ENCODE data around the gene SKAP1. TPM values are rescaled to one million over a fixed set of nuclear protein-coding genes. Genes with fewer than 3 reads are reported as not detected.
A peak's percentile ranks its signal among the peaks of the same experiment; 100 is the strongest.

SKAP1 gene
- 24.2 TPM for polyA plus RNA-seq (2013)

DNA sequence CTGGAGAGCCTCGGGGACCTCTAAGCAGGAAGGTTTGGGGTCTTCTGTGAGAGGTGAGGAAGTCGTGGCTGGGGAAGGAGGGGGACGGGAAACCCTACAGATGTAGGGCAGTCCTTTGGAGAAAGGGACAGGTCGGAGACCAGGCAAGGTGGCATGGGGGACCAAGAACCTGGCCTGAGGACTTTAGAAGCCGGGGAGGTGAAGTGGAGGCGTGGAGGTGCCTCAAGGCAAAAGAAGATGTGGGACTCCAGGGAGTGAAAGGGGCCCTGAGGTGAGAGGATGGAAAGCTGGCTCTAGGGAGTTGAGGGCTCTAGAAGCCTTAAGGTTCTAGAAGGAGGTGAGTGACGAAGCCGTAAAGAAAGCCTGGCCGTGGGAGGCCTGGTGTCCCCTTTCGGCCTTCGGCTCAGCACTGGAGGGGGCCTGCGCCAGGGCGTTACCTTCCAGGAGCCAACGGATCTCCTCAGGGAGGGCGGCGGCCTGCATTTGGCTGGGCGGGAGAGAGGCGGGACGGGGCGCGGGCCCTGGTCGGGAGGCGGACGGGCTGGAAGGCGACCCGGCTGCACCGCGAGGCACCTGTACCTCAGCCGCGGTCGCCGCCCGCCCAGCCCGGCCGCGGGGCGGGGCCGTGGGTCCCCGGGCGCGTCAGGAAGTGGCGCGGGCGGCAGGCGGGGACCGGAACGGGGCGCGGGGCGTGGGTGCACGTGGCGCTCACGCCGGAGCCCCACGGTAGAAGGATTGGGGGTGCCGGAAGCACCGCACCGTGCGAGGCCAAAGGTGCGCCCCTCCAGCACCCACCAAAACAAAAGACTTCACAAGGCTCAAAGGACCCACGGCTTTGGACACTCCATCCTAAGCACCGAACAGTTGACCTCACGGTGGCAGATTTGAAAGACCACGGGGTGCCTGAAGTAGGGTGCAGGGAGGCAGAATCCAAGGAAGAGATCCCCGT, at the start of gene SKAP1:
Gene SKAP1, minus strand, starts transcription at position 577 of the 949 bp plus-strand sequence.
- H3K27me3 ChIP-seq (replicated peaks in 2 of 5; ENCODE audit: control insufficient read depth in 4 of 5, insufficient read depth in 5 of 5, low read length in 4 of 5): peaks cover 0 to 5% (median 0%) of the 10 kb centered on the region in 5 experiments
- H3K4me3 ChIP-seq (ENCODE audit: control insufficient read depth in 1 of 7, extremely low read depth in 1 of 7, insufficient read depth in 4 of 7, low read depth in 2 of 7, low read length in 6 of 7): peak within 1 kb of the TSS in 6 of 7 experiments; percentile 16 to 70 (median 58)
- no peaks in the 10 kb centered on the region for H3K36me3 ChIP-seq (ENCODE audit: control insufficient read depth in 4 of 4, insufficient read depth in 4 of 4, low read length in 3 of 4)
- ChIA-PET CTCF (no interaction called here), POLR2A (no interaction called here)
- WGBS (ENCODE audit: insufficient coverage): 4% methylated on average over 43 of the region's 65 CpGs
- peak in 1 of 3 donors; percentile 56 for DNase-seq
- no peaks in the 10 kb centered on the region for H3K9me3 ChIP-seq (ENCODE audit: control extremely low read depth in 1 of 5, control insufficient read depth in 4 of 5, insufficient read depth in 2 of 5, low read depth in 1 of 5, low read length in 4 of 5)
- peaks cover 18 to 43% (median 20%) of the 10 kb centered on the region in 4 experiments for H3K4me1 ChIP-seq (ENCODE audit: control extremely low read depth in 1 of 4, control insufficient read depth in 4 of 4, insufficient read depth in 4 of 4, low read length in 3 of 4)
- peak within 1 kb of the TSS in 1 of 2 experiments; percentile 17 for H3K27ac ChIP-seq (ENCODE audit: insufficient read depth in 1 of 2, low read depth in 1 of 2, low read length in 2 of 2, poor library complexity in 1 of 2, severe bottlenecking in 2 of 2)

DNA sequence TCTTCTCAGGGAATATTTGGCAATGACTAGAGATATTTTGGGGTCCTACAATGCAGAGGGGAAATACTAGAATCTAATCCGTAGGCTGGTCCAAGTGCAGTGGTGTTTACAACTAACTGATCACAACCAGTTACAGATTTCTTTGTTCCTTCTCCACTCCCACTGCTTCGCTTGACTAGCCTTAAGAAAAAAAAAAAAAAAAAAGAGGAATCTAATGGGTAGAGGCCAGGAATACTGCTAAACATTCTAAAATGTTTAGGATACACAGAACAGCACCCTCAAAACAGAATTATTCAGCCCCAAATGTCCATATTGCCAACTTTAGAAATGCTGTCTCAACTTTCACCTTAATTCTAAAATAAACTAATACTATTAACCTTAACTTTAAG, 49.0 kb upstream of the SKAP1 start:
- WGBS (ENCODE audit: insufficient coverage): 83% methylated on average over 1 of the region's 2 CpGs
- peak overlapping the region in 1 of 2 experiments; percentile 43 for H3K27ac ChIP-seq (ENCODE audit: insufficient read depth in 1 of 2, low read depth in 1 of 2, low read length in 2 of 2, poor library complexity in 1 of 2, severe bottlenecking in 2 of 2)

DNA sequence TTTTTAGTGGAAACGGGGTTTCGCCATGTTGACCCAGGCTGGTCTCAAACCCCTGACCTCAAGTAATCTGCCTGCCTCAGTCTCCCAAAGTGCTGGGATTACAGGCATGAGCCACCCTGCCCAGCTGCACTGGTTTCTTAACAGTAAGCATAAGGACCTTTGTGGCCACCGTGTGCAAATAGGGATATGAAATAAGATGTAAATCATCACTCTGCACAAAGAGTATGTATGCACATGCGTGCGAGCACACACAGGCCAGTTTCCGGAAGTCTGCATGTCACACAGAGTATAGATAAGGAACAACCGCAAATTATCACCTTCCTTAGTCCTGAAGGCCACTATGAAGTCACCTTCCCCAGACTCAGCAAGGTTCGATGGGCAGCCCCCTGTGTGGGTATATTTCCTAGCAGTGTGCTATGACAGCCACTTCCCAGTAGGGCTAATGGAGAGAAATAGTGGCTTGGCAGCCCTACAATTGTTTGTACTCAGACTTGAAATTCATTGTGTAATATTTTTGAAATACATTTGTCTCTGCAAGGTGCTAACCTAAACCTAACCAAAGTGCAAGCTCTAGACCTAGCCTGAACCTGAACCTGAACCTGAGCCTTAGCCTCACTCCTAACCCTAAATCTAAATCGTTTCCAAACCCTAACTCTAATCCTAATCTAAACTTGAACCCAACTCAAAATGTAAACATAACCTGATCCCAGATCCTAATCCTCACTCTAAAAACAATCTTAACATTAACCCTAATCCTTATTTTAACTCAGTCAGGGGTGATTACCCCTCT, 48.4 kb upstream of the SKAP1 start:
- Histone ChIP-seq H3K27ac (ENCODE audit: insufficient read depth in 1 of 2, low read depth in 1 of 2, low read length in 2 of 2, poor library complexity in 1 of 2, severe bottlenecking in 2 of 2) (peak overlapping the region in 1 of 2 experiments; percentile 43), H3K36me3 (ENCODE audit: control insufficient read depth in 4 of 4, insufficient read depth in 4 of 4, low read length in 3 of 4) (no peaks in the 10 kb centered on the region), H3K4me1 (ENCODE audit: control extremely low read depth in 1 of 4, control insufficient read depth in 4 of 4, insufficient read depth in 4 of 4, low read length in 3 of 4) (peaks cover 0 to 43% (median 34%) of the 10 kb centered on the region in 4 experiments), H3K9me3 (ENCODE audit: control extremely low read depth in 1 of 5, control insufficient read depth in 4 of 5, insufficient read depth in 2 of 5, low read depth in 1 of 5, low read length in 4 of 5) (no peaks in the 10 kb centered on the region), H3K27me3 (replicated peaks in 2 of 5; ENCODE audit: control insufficient read depth in 4 of 5, insufficient read depth in 5 of 5, low read length in 4 of 5) (no peaks in the 10 kb centered on the region), H3K4me3 (ENCODE audit: control insufficient read depth in 1 of 7, extremely low read depth in 1 of 7, insufficient read depth in 4 of 7, low read depth in 2 of 7, low read length in 6 of 7) (no peak overlapping the region)
- peak; percentile 97 to 100 (median 99) for DNase-seq
- POLR2A ChIA-PET: no interaction called here
- WGBS (ENCODE audit: insufficient coverage): 2% methylated on average over 4 of the region's 9 CpGs
- CTCF ChIA-PET: interaction anchor here (0.7 to 2.0 kb wide), 7 partner anchors 10 to 115 kb away, joined by 3 to 6 read pairs (median 4); partner anchors contain the start of gene HOXB5

More for the DNA sequence above, 49.0 kb upstream of the SKAP1 start:
- Histone ChIP-seq H3K4me3 (ENCODE audit: control insufficient read depth in 1 of 7, extremely low read depth in 1 of 7, insufficient read depth in 4 of 7, low read depth in 2 of 7, low read length in 6 of 7) (no peak overlapping the region), H3K9me3 (ENCODE audit: control extremely low read depth in 1 of 5, control insufficient read depth in 4 of 5, insufficient read depth in 2 of 5, low read depth in 1 of 5, low read length in 4 of 5) (no peaks in the 10 kb centered on the region), H3K27me3 (replicated peaks in 2 of 5; ENCODE audit: control insufficient read depth in 4 of 5, insufficient read depth in 5 of 5, low read length in 4 of 5) (no peaks in the 10 kb centered on the region), H3K36me3 (ENCODE audit: control insufficient read depth in 4 of 4, insufficient read depth in 4 of 4, low read length in 3 of 4) (no peaks in the 10 kb centered on the region), H3K4me1 (ENCODE audit: control extremely low read depth in 1 of 4, control insufficient read depth in 4 of 4, insufficient read depth in 4 of 4, low read length in 3 of 4) (peaks cover 4 to 49% (median 40%) of the 10 kb centered on the region in 4 experiments)
- no peak for DNase-seq
- ChIA-PET CTCF (interaction anchor here (1.1 to 2.0 kb wide), 2 partner anchors 14 to 32 kb away, joined by 3 to 5 read pairs; no protein-coding TSS in a partner anchor), POLR2A (no interaction called here)

DNA sequence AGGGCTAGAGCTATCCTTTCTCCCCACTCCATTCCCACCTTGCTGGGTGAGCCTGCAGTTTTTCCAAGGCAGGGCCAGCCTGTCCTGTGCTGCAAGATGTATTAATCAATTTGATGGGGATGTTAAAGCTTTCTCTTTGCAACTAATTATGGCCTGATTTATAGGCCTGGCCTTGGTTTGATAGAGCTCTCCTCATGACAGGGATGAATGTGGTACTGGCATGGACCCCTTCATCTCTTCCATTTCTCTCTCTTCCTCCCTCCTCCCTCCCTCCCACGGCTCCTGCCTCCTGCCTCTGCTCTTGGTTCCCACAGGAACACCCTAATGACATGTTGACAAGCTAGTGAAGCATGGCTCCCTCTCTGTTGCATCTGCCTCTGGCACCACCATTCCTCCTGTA, 47.2 kb upstream of the SKAP1 start:
- DNase-seq: no peak
- H3K4me1 ChIP-seq (ENCODE audit: control extremely low read depth in 1 of 4, control insufficient read depth in 4 of 4, insufficient read depth in 4 of 4, low read length in 3 of 4): peaks cover 0 to 40% (median 30%) of the 10 kb centered on the region in 4 experiments
- H3K27ac ChIP-seq (ENCODE audit: insufficient read depth in 1 of 2, low read depth in 1 of 2, low read length in 2 of 2, poor library complexity in 1 of 2, severe bottlenecking in 2 of 2): no peak overlapping the region
- no peaks in the 10 kb centered on the region for H3K9me3 ChIP-seq (ENCODE audit: control extremely low read depth in 1 of 5, control insufficient read depth in 4 of 5, insufficient read depth in 2 of 5, low read depth in 1 of 5, low read length in 4 of 5)
- no peaks in the 10 kb centered on the region for H3K36me3 ChIP-seq (ENCODE audit: control insufficient read depth in 4 of 4, insufficient read depth in 4 of 4, low read length in 3 of 4)
- H3K27me3 ChIP-seq (replicated peaks in 2 of 5; ENCODE audit: control insufficient read depth in 4 of 5, insufficient read depth in 5 of 5, low read length in 4 of 5): no peaks in the 10 kb centered on the region
- WGBS (ENCODE audit: insufficient coverage): 63% methylated on average over 1 of the region's 1 CpG
- ChIA-PET POLR2A (no interaction called here), CTCF (interaction anchor here (0.7 to 2.0 kb wide), 7 partner anchors 9 to 116 kb away, joined by 3 to 6 read pairs (median 5); partner anchors contain the start of gene HOXB5)
- H3K4me3 ChIP-seq (ENCODE audit: control insufficient read depth in 1 of 7, extremely low read depth in 1 of 7, insufficient read depth in 4 of 7, low read depth in 2 of 7, low read length in 6 of 7): no peak overlapping the region

DNA sequence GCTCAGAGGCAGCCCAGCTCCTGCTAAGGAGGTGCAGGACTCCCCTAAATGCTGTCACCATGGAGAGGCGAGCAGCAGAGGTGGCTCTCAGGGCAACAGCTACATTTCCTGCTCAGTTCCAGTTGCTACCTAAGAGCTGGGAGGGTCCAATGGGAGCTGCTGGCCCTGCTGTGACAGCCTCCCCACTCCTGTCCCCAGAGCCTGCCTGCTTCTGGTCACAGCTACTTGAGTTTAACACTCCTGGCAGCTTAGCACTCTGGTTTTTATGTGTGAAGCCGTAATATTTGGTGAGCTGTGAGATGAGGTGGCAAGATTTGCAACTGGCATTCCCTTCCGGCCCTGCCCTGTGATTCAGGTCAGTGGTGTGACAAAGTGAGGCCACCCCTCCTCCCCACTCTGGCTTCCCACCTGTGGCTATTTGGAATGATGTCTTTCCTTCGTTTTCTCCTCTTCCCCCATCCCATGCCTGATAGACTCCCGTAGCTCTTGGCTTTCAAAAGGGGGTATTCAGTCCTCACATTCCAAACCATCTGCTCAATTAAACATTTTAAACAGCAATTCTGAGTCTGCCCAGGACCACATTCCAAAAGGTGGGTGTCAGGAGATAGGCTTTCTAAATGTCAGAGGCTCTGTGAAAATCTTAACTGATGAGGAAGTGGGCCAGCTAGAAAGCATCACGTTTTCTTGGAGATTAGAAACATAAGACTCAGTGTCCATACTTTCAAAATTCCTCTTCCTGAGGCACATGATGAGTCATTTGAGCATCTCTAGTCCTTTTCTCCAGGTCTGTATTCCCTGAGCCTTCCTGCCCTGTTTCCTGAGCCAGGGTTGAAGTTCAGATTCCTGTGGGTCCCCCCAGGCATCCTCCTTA, 42.6 kb upstream of the SKAP1 start:
- Histone ChIP-seq H3K9me3 (ENCODE audit: control extremely low read depth in 1 of 5, control insufficient read depth in 4 of 5, insufficient read depth in 2 of 5, low read depth in 1 of 5, low read length in 4 of 5) (no peaks in the 10 kb centered on the region), H3K27me3 (replicated peaks in 2 of 5; ENCODE audit: control insufficient read depth in 4 of 5, insufficient read depth in 5 of 5, low read length in 4 of 5) (no peaks in the 10 kb centered on the region), H3K36me3 (ENCODE audit: control insufficient read depth in 4 of 4, insufficient read depth in 4 of 4, low read length in 3 of 4) (no peaks in the 10 kb centered on the region), H3K4me3 (ENCODE audit: control insufficient read depth in 1 of 7, extremely low read depth in 1 of 7, insufficient read depth in 4 of 7, low read depth in 2 of 7, low read length in 6 of 7) (no peak overlapping the region), H3K4me1 (ENCODE audit: control extremely low read depth in 1 of 4, control insufficient read depth in 4 of 4, insufficient read depth in 4 of 4, low read length in 3 of 4) (peaks cover 0 to 17% (median 12%) of the 10 kb centered on the region in 4 experiments), H3K27ac (ENCODE audit: insufficient read depth in 1 of 2, low read depth in 1 of 2, low read length in 2 of 2, poor library complexity in 1 of 2, severe bottlenecking in 2 of 2) (no peak overlapping the region)
- 59% methylated on average over 3 of the region's 6 CpGs for WGBS (ENCODE audit: insufficient coverage)
- CTCF ChIA-PET: interaction anchor here (0.8 to 2.5 kb wide), 10 partner anchors 9 to 210 kb away, joined by 3 to 8 read pairs (median 4); no protein-coding TSS in a partner anchor
- POLR2A ChIA-PET: no interaction called here
- DNase-seq: peak in 2 of 3 donors; percentile 39 to 44

DNA sequence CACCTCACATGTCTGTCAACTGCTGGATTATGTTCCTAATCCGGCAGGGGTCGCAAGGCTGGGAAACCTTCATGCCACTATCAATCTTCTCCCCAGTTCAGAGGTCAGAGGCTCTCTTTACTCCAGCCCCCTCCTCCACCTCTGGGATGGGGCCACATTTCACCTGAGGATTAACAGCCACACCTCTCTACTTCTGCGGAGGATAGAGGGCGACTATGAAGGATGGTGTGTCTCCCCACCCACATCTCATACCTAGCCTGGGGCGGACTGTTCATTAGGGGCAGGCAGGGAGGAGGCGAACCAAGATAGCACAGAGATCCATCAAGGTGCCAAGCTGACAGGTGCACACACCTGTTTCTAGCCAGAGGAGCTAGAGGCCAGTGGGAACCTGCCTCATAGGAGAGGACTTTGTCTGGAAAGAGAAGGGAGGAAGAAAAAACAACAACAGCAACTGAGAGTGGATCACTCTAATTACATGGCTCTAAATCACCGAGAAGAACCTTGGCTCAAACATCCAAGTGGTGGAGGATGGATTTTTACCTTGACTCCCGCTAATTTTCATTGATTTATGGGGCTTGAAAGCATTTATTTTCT, 41.9 kb upstream of the SKAP1 start:
- ChIA-PET CTCF (interaction anchor here (0.8 to 2.5 kb wide), 7 partner anchors 11 to 209 kb away, joined by 3 to 8 read pairs (median 4); no protein-coding TSS in a partner anchor), POLR2A (no interaction called here)
- no peaks in the 10 kb centered on the region for H3K36me3 ChIP-seq (ENCODE audit: control insufficient read depth in 4 of 4, insufficient read depth in 4 of 4, low read length in 3 of 4)
- H3K27ac ChIP-seq (ENCODE audit: insufficient read depth in 1 of 2, low read depth in 1 of 2, low read length in 2 of 2, poor library complexity in 1 of 2, severe bottlenecking in 2 of 2): no peak overlapping the region
- no peak overlapping the region for H3K4me3 ChIP-seq (ENCODE audit: control insufficient read depth in 1 of 7, extremely low read depth in 1 of 7, insufficient read depth in 4 of 7, low read depth in 2 of 7, low read length in 6 of 7)
- no peaks in the 10 kb centered on the region for H3K9me3 ChIP-seq (ENCODE audit: control extremely low read depth in 1 of 5, control insufficient read depth in 4 of 5, insufficient read depth in 2 of 5, low read depth in 1 of 5, low read length in 4 of 5)
- DNase-seq: no peak
- no peaks in the 10 kb centered on the region for H3K27me3 ChIP-seq (replicated peaks in 2 of 5; ENCODE audit: control insufficient read depth in 4 of 5, insufficient read depth in 5 of 5, low read length in 4 of 5)
- H3K4me1 ChIP-seq (ENCODE audit: control extremely low read depth in 1 of 4, control insufficient read depth in 4 of 4, insufficient read depth in 4 of 4, low read length in 3 of 4): peaks cover 0 to 13% (median 7%) of the 10 kb centered on the region in 4 experiments
- 75% methylated on average over 4 of the region's 8 CpGs for WGBS (ENCODE audit: insufficient coverage)
